Endothelial cell of umbilical vein (primary cell): Measurements from ENCODE around the gene GPR146. TPM values are rescaled to one million over a fixed set of nuclear protein-coding genes. Genes with fewer than 3 reads are reported as not detected.

ENCODE experiments used
- BruUV-seq: library from RNA; stranded (reverse); fragments of 400-500 nt; replicated peaks from 2 replicates; lab custom pipeline; 2021; lab: Mats Ljungman, UMichigan
- CTCF ChIA-PET: fragments of 300-600, 350-600 bp; sonication (Branson Sonifier 250); formaldehyde crosslinking; loops from one replicate; lab custom pipeline; 2021; ENCODE audit warnings: antibody characterized with exemption, inconsistent platforms; lab: Charles Lee
- POLR2A ChIA-PET: fragments of 300-600, 350-600 bp; sonication (Branson Sonifier 250); formaldehyde crosslinking; loops from one replicate; lab custom pipeline; 2021; ENCODE audit warnings: antibody characterized with exemption, inconsistent platforms; lab: Charles Lee
- DNase-seq: peaks from one replicate; pipeline ENCODE4 v3.0.0-alpha.2; 2011; ENCODE audit warnings: low read depth, low spot score
- FAIRE-seq: peaks from 2 replicates; lab custom pipeline; 2011; peaks lifted over from hg19 to GRCh38; lab: Jason Lieb, UNC
- H2AFZ ChIP-seq: 2 replicates; pipeline ENCODE4 v1.6.0; 2012; ENCODE audit warnings: low read depth, low read length, control low read depth, inconsistent platforms
- H3K27ac ChIP-seq: 2 replicates; pipeline ENCODE4 v1.5.1; 2011; ENCODE audit warnings: low read depth, mild to moderate bottlenecking, control low read depth, low read length, moderate library complexity; ENCODE audit not compliant: insufficient read depth
- H3K27me3 ChIP-seq, 2 experiments: 2 replicates each; pipeline versions ENCODE4 v1.6.0 to v1.6.1; 2011; ENCODE audit warnings: low read length in 2 of 2, mixed read lengths in 1 of 2; ENCODE audit not compliant: control insufficient read depth in 2 of 2, insufficient read depth in 2 of 2
- H3K36me3 ChIP-seq, 2 experiments: 2 replicates in 1 of 2; 3 replicates in 1 of 2; pipeline ENCODE4 v1.5.1; 2011; ENCODE audit warnings: low read length in 2 of 2, mild to moderate bottlenecking in 1 of 2, moderate library complexity in 1 of 2; ENCODE audit not compliant: control insufficient read depth in 2 of 2, insufficient read depth in 2 of 2; ENCODE audit errors: extremely low read depth in 1 of 2
- H3K4me1 ChIP-seq: 3 replicates; pipeline ENCODE4 v1.5.1; 2011; ENCODE audit warnings: mild to moderate bottlenecking, low read length; ENCODE audit not compliant: control insufficient read depth, insufficient read depth; ENCODE audit errors: extremely low read depth
- H3K4me2 ChIP-seq: 2 replicates; pipeline ENCODE4 v1.6.1; 2011; ENCODE audit warnings: low read length, control low read depth, mixed read lengths; ENCODE audit not compliant: insufficient read depth
- H3K4me3 ChIP-seq, 3 experiments: fragments of 200-600 bp in 1 of 3; sonication (generic), shearing (Covaris generic) in 1 of 3; replicated peaks in 1 of 3; 2 replicates each; pipeline ENCODE4 v1.5.1; 2011 to 2016; ENCODE audit warnings: control low read depth in 3 of 3, low read length in 3 of 3, mild to moderate bottlenecking in 2 of 3, inconsistent platforms in 1 of 3, low read depth in 1 of 3, moderate library complexity in 1 of 3; ENCODE audit not compliant: insufficient read depth in 1 of 3
- H3K79me2 ChIP-seq: 2 replicates; pipeline ENCODE4 v1.6.0; 2012; ENCODE audit warnings: low read length, inconsistent platforms; ENCODE audit not compliant: control insufficient read depth, insufficient read depth
- H3K9ac ChIP-seq: replicated peaks from 2 replicates; pipeline ENCODE3; 2011; ENCODE audit warnings: low read length, control low read depth; ENCODE audit not compliant: insufficient read depth; ENCODE audit errors: extremely low read depth
- H3K9me1 ChIP-seq: replicated peaks from 3 replicates; pipeline ENCODE4 v1.6.0; 2011; ENCODE audit warnings: mild to moderate bottlenecking, low read length; ENCODE audit not compliant: control insufficient read depth, insufficient read depth; ENCODE audit errors: extremely low read depth
- H3K9me3 ChIP-seq: replicated peaks from 2 replicates; pipeline ENCODE4 v1.5.1; 2012; ENCODE audit warnings: low read length, inconsistent platforms; ENCODE audit not compliant: control insufficient read depth, insufficient read depth
- H4K20me1 ChIP-seq: replicated peaks from 2 replicates; pipeline ENCODE3; 2011; ENCODE audit warnings: mild to moderate bottlenecking, low read length; ENCODE audit not compliant: control insufficient read depth, insufficient read depth; ENCODE audit errors: extremely low read depth
- EZH2 ChIP-seq: IDR thresholded peaks from 2 replicates; pipeline ENCODE4 v1.6.1; 2012; ENCODE audit warnings: borderline replicate concordance, low read depth, mild to moderate bottlenecking, moderate library complexity, low read length, inconsistent platforms; ENCODE audit not compliant: severe bottlenecking
- FOS ChIP-seq: IDR thresholded peaks from 2 replicates; pipeline ENCODE4 v1.6.1; 2011; ENCODE audit warnings: mild to moderate bottlenecking, low read length, moderate library complexity, borderline replicate concordance; ENCODE audit not compliant: insufficient read depth
- GATA2 ChIP-seq: IDR thresholded peaks from 2 replicates; pipeline ENCODE4 v1.7.0; 2011; ENCODE audit warnings: low read depth, mild to moderate bottlenecking, moderate library complexity, mixed read lengths, low read length; ENCODE audit not compliant: insufficient read length, insufficient read depth
- JUN ChIP-seq: IDR thresholded peaks from 2 replicates; pipeline ENCODE4 v1.6.1; 2011; ENCODE audit warnings: borderline replicate concordance, low read depth; ENCODE audit not compliant: insufficient read length, insufficient read depth
- MAX ChIP-seq: IDR thresholded peaks from 2 replicates; pipeline ENCODE4 v1.6.1; 2011; ENCODE audit not compliant: insufficient read depth, insufficient read length
- MYC ChIP-seq: IDR thresholded peaks from one replicate; pipeline ENCODE4 v1.6.1; 2011; ENCODE audit warnings: mild to moderate bottlenecking, low read depth, low read length
- POLR2A ChIP-seq: IDR thresholded peaks from 2 replicates; pipeline ENCODE4 v1.6.1; 2012; ENCODE audit warnings: low read depth, mild to moderate bottlenecking, control low read depth, low read length
- POLR2AphosphoS5 ChIP-seq: IDR thresholded peaks from 2 replicates; pipeline ENCODE4 v1.6.1; 2012; ENCODE audit warnings: low read depth, mild to moderate bottlenecking, control low read depth, low read length, moderate library complexity; ENCODE audit not compliant: insufficient read depth
- dilution Hi-C: fragments of 300-500 bp; cut with MboI; formaldehyde crosslinking; loops from one replicate; pipeline ENCODE4 v1.15.0; 2019; ENCODE audit warnings: low sequenced_read_pairs; ENCODE audit not compliant: extremely low pct_ligation_motif_present
- intact Hi-C: fragments of 100-400 bp; cut with micrococcal nuclease; formaldehyde crosslinking; loops from one replicate; pipeline ENCODE4 v1.10.0; 2022
- polyA plus RNA-seq, 4 experiments: library from polyadenylated mRNA; depleted of rRNA in 3 of 4; stranded (reverse) in 3 of 4; unstranded in 1 of 4; fragments of >200 nt; gene quantifications; 2 replicates each; pipeline versions ENCODE4 v1.2.1 to v1.2.3, GENCODE V29; 2011 to 2012; ENCODE audit warnings: missing spikeins in 1 of 4
- total RNA-seq: library from RNA; stranded (reverse); gene quantifications from 2 replicates; pipeline ENCODE4 v1.2.3, GENCODE V29; 2021
- TF ChIP-seq, protein P1 (sequence below), 2 donors: IDR thresholded peaks; 1 replicate in 1 of 2; 2 replicates in 1 of 2; pipeline ENCODE4 v1.5.1; 2011; ENCODE audit warnings: low read length in 2 of 2, mild to moderate bottlenecking in 2 of 2, moderate library complexity in 2 of 2, control low read depth in 1 of 2, inconsistent platforms in 1 of 2, low read depth in 1 of 2; ENCODE audit not compliant: insufficient read depth in 1 of 2; ENCODE audit errors: extremely low read depth in 1 of 2

GPR146 gene
- total and polyA plus RNA-seq, 2 donors (not counting 3 experiments of a cell fraction or from before 2014, with no cell fraction given), result 18.5 to 44.8 TPM

DNA sequence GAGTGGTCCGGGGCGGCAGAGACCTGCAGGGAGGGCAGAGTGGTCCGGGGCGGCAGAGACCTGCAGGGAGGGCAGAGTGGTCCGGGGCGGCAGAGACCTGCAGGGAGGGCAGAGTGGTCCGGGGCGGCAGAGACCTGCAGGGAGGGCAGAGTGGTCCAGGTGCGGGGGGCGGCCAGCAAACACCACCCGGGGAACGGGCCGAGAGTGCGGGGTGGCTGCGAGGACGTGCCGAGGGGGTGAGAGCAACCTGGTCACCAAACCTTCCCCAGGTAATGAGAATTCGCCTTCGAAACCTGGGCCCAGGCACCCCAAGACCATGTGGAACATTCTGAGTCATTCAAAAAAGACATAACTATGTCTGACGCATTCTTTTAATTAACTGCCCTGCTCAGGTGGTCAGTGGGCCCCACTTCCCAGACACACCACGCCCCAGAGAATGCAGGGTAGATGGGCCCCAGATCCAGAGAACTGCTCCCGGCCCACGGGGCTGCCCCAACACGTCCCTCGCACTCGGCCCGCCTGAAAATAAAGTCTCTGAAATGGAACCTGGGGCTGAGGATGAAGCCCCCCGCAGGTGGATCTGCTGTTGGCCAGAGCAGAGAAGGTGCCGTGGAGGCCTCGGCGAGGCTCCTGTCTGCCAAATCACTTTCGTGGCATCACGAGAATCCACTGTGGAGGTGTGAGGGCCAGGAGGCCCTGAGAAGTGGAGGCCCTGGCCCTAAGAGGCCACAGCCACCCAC lies 12.5 kb upstream of the GPR146 start:
- H3K79me2 ChIP-seq, result peaks cover 2% of the 10 kb centered on the region
- H3K4me2 ChIP-seq, result no peak overlapping the region
- no peaks in the 10 kb centered on the region for H4K20me1 ChIP-seq
- TF ChIP-seq POLR2A (no peak), POLR2AphosphoS5 (no peak), JUN (no peak), GATA2 (no peak), FOS (no peak), MYC (no peak), EZH2 (no peak), MAX (no peak)
- TF ChIP-seq, protein P1, sequence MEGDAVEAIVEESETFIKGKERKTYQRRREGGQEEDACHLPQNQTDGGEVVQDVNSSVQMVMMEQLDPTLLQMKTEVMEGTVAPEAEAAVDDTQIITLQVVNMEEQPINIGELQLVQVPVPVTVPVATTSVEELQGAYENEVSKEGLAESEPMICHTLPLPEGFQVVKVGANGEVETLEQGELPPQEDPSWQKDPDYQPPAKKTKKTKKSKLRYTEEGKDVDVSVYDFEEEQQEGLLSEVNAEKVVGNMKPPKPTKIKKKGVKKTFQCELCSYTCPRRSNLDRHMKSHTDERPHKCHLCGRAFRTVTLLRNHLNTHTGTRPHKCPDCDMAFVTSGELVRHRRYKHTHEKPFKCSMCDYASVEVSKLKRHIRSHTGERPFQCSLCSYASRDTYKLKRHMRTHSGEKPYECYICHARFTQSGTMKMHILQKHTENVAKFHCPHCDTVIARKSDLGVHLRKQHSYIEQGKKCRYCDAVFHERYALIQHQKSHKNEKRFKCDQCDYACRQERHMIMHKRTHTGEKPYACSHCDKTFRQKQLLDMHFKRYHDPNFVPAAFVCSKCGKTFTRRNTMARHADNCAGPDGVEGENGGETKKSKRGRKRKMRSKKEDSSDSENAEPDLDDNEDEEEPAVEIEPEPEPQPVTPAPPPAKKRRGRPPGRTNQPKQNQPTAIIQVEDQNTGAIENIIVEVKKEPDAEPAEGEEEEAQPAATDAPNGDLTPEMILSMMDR (IDR thresholded peaks at IDR 0.05; ENCODE audit: extremely low read depth in 1 of 2, insufficient read depth in 1 of 2, low read depth in 1 of 2, low read length in 2 of 2), result no peak
- peaks cover 8% of the 10 kb centered on the region for H3K4me1 ChIP-seq
- H3K9me3 ChIP-seq, result no peaks in the 10 kb centered on the region
- ChIA-PET POLR2A (no interaction called here), CTCF (no interaction called here)
- H3K4me3 ChIP-seq, result no peak overlapping the region
- H3K9ac ChIP-seq, result no peak overlapping the region
- no peak overlapping the region for H3K27ac ChIP-seq
- FAIRE-seq (no peak), DNase-seq (no peak)
- no peaks in the 10 kb centered on the region for H3K36me3 ChIP-seq
- H3K27me3 ChIP-seq, result no peaks in the 10 kb centered on the region
- dilution Hi-C loops, result no loop called here
- BruUV-seq, result no TSS peak
- intact Hi-C loops, result no loop called here
- H2AFZ ChIP-seq, result no peak overlapping the region
- no peaks in the 10 kb centered on the region for H3K9me1 ChIP-seq
